PC-3 (cell line): ENCODE measurements around the gene GRB10. TPM values are rescaled to one million over a fixed set of nuclear protein-coding genes. Genes with fewer than 3 reads are reported as not detected.

Experiments
- ATAC-seq: fragments of 200-7000 bp; cut with Tn5 transposase; 2 replicates; pipeline ENCODE4 v1.9.1; 2020; ENCODE audit warnings: mild to moderate bottlenecking, moderate library complexity
- BruUV-seq: library from RNA; stranded (reverse); fragments of 400-500 nt; replicated peaks from 2 replicates; lab custom pipeline; 2021; lab: Mats Ljungman, UMichigan
- CTCF ChIA-PET: fragments of 300-600 bp; sonication (Branson Sonifier 250); formaldehyde crosslinking; loops from one replicate; lab custom pipeline; 2022; ENCODE audit warnings: antibody characterized with exemption; lab: Charles Lee
- POLR2A ChIA-PET: fragments of 300-600 bp; sonication (Branson Sonifier 250); formaldehyde crosslinking; loops from one replicate; lab custom pipeline; 2022; ENCODE audit warnings: antibody characterized with exemption; ENCODE audit not compliant: unreplicated experiment; lab: Charles Lee
- DNase-seq: peaks from one replicate; pipeline ENCODE4 v3.0.0-alpha.2; 2015
- H2AFZ ChIP-seq: fragments of 300-600 bp; sonication (generic); 2 replicates; pipeline ENCODE4 v1.6.0; 2016; ENCODE audit warnings: antibody characterized with exemption, low read length
- H3F3A ChIP-seq: fragments of 300-600 bp; sonication (generic); one replicate; pipeline ENCODE4 v1.6.0; 2017; ENCODE audit warnings: antibody characterized with exemption, low read length, control low read depth, mild to moderate bottlenecking; ENCODE audit not compliant: unreplicated experiment
- H3K27ac ChIP-seq: fragments of 300-600 bp; sonication (generic); 2 replicates; pipeline ENCODE4 v1.5.1; 2016; ENCODE audit warnings: mild to moderate bottlenecking, low read length
- H3K27me3 ChIP-seq: fragments of 300-600 bp; sonication (generic); 2 replicates; pipeline ENCODE4 v1.6.1; 2016; ENCODE audit warnings: low read length, mixed read lengths
- H3K36me3 ChIP-seq: fragments of 300-600 bp; sonication (generic); 2 replicates; pipeline ENCODE4 v1.6.1; 2016; ENCODE audit warnings: low read depth, mixed run types, low read length, mixed read lengths
- H3K4me1 ChIP-seq: fragments of 300-600 bp; sonication (generic); 2 replicates; pipeline ENCODE4 v1.5.1; 2016; ENCODE audit warnings: low read length; ENCODE audit not compliant: insufficient read depth
- H3K4me2 ChIP-seq: fragments of 300-600 bp; sonication (generic); 2 replicates; pipeline ENCODE4 v1.6.0; 2016; ENCODE audit warnings: low read length
- H3K4me3 ChIP-seq: fragments of 300-600 bp; sonication (generic); 2 replicates; pipeline ENCODE4 v1.5.1; 2016; ENCODE audit warnings: mild to moderate bottlenecking, low read length, mixed read lengths
- H3K79me2 ChIP-seq: fragments of 300-600 bp; sonication (generic); 2 replicates; pipeline ENCODE4 v1.6.1; 2017; ENCODE audit warnings: low read length, mixed read lengths
- H3K9ac ChIP-seq: fragments of 300-600 bp; sonication (generic); 2 replicates; pipeline ENCODE4 v1.6.0; 2016; ENCODE audit warnings: mild to moderate bottlenecking, low read length
- H3K9me2 ChIP-seq: fragments of 300-600 bp; sonication (generic); replicated peaks from 2 replicates; pipeline ENCODE4 v1.6.1; 2016; ENCODE audit warnings: mixed run types, low read length, mixed read lengths
- H3K9me3 ChIP-seq: fragments of 300-600 bp; sonication (generic); 2 replicates; pipeline ENCODE4 v1.6.1; 2016; ENCODE audit warnings: low read length, mixed read lengths
- H4K20me1 ChIP-seq: fragments of 300-600 bp; sonication (generic); 2 replicates; pipeline ENCODE4 v1.6.1; 2016; ENCODE audit warnings: low read length, mixed read lengths
- CTCF ChIP-seq: fragments of 300-600 bp; sonication (generic); conservative IDR thresholded peaks from 2 replicates; pipeline ENCODE4 v1.5.1; 2017; ENCODE audit warnings: antibody characterized with exemption, low read depth, mild to moderate bottlenecking, low read length
- EZH2 ChIP-seq: fragments of 300-600 bp; sonication (generic); IDR thresholded peaks from one replicate; pipeline ENCODE4 v1.6.1; 2017; ENCODE audit warnings: antibody characterized with exemption, mild to moderate bottlenecking, low read length; ENCODE audit not compliant: unreplicated experiment
- EZH2phosphoT487 ChIP-seq: fragments of 300-600 bp; sonication (generic); IDR thresholded peaks from 2 replicates; pipeline ENCODE4 v1.6.1; 2018; ENCODE audit warnings: mild to moderate bottlenecking, antibody characterized with exemption, low read length, borderline replicate concordance
- intact Hi-C: fragments of 100-400 bp; cut with micrococcal nuclease; formaldehyde crosslinking; loops from 2 replicates; pipeline ENCODE4 v1.9.0; 2023
- total RNA-seq: library from RNA; depleted of rRNA; stranded (reverse); fragments of >200 nt; gene quantifications from 2 replicates; pipeline ENCODE4 v1.2.3, GENCODE V29; 2014

GRB10 gene
- total RNA-seq, 1 experiment from 2014 or later = 61.3 TPM

DNA sequence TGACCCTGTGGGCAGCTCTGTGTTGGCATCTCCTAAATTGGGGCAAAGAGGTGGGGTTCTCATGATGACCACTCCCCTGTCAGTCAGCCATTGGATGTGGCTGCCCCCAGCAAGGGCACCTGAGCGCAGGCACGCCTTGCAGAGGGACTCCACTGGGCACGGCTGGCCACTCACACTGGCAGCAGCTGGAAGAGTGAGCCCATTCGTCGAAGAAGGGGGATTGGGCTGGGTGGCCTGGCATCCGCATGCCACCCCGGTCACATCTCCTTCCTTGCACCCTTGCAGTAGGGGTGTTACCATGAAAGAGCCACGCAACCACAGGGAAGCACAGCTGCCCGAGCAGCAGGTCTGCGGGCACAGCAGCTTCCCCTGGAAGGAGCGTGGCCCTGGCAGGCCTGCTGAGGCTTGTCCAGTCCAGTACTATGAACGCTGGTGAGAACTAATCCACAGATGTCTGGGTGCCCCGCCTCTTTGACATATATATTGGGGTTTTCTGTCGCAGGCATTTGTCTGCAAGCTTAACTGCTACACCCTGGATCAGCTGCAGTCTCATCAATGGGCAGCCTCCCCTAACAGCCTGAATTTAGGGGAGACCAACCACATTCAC lies 25.7 kb upstream of the GRB10 start:
- intact Hi-C loops = no loop called here
- Histone ChIP-seq H3F3A (no peaks in the 10 kb centered on the region), H3K27ac (no peak overlapping the region), H2AFZ (no peak overlapping the region), H3K9me2 (no peaks in the 10 kb centered on the region), H3K9me3 (no peaks in the 10 kb centered on the region), H3K79me2 (no peaks in the 10 kb centered on the region), H3K4me2 (no peak overlapping the region), H4K20me1 (no peaks in the 10 kb centered on the region), H3K36me3 (no peaks in the 10 kb centered on the region), H3K4me1 (peaks cover 23% of the 10 kb centered on the region), H3K27me3 (no peaks in the 10 kb centered on the region), H3K9ac (no peak overlapping the region), H3K4me3 (no peak overlapping the region)
- ChIA-PET POLR2A (no interaction called here), CTCF (no interaction called here)
- TF ChIP-seq EZH2phosphoT487 (no peak), CTCF (no peak), EZH2 (no peak)
- DNase-seq (no peak), ATAC-seq (no peak)
- BruUV-seq = no TSS peak

DNA sequence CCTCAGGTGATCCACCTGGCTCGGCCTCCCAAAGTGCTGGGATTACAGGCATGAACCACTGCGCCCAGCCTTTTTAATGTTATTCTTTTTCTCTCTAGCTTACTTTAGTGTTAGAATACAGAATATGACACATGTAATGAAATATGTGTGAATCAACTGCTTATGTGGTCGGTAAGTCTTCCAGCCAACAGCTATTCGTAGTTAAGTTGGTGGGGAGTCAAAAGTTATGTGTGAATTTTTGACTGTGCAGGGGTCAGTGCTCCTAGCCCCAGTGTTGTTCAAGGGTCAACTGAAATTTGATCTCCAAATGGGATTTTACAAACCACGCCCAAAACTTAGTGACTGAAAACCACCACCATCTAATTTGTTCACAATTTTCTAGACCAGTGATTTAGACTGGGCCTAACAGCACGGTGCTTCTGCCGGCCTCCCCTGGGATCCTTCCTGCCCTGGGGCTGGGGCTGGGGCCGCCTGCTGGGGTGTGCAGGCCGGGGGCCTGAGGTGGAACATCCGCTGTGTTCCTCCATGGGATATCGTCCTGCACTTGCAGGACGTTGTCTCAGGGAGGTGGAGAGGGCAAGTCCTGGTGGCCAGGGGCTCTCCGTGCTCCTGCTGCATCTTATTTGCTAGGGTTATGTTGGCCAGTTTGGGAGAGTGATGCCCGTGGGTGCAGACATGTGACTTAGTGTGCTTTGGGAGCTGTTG lies 24.5 kb upstream of the GRB10 start:
- no peak overlapping the region for H3K9ac ChIP-seq
- H3F3A ChIP-seq = no peaks in the 10 kb centered on the region
- no peaks in the 10 kb centered on the region for H3K9me2 ChIP-seq
- H3K9me3 ChIP-seq = no peaks in the 10 kb centered on the region
- H3K79me2 ChIP-seq = no peaks in the 10 kb centered on the region
- H3K4me3 ChIP-seq = no peak overlapping the region
- no peaks in the 10 kb centered on the region for H3K27me3 ChIP-seq
- no peak for TF ChIP-seq EZH2
- TF ChIP-seq EZH2phosphoT487 = no peak
- no peak for TF ChIP-seq CTCF
- H3K4me1 ChIP-seq = peaks cover 19% of the 10 kb centered on the region
- ChIA-PET CTCF (no interaction called here), POLR2A (interaction anchor here (0.6 kb wide), 1 partner anchor 16 kb away, joined by 3 read pairs; no protein-coding TSS in a partner anchor)
- no peak overlapping the region for H2AFZ ChIP-seq
- intact Hi-C loops = no loop called here
- no peak overlapping the region for H3K4me2 ChIP-seq
- peak; percentile 28 for DNase-seq
- BruUV-seq = no TSS peak
- ATAC-seq = no peak
- no peaks in the 10 kb centered on the region for H4K20me1 ChIP-seq
- no peaks in the 10 kb centered on the region for H3K36me3 ChIP-seq
- no peak overlapping the region for H3K27ac ChIP-seq

GRCh38 chr7:50806143-50806542 lies 23.4 kb upstream of the GRB10 start:
- CTCF ChIA-PET = no interaction called here
- no peak overlapping the region for H3K27ac ChIP-seq
- H4K20me1 ChIP-seq = no peaks in the 10 kb centered on the region
- BruUV-seq = no TSS peak
- H3K79me2 ChIP-seq = no peaks in the 10 kb centered on the region
- intact Hi-C loops = no loop called here
- no peaks in the 10 kb centered on the region for H3K27me3 ChIP-seq
- DNase-seq = no peak
- H3F3A ChIP-seq = no peaks in the 10 kb centered on the region
- no peaks in the 10 kb centered on the region for H3K36me3 ChIP-seq
- H3K4me2 ChIP-seq = no peak overlapping the region
- ATAC-seq = no peak
- TF ChIP-seq EZH2 (no peak), EZH2phosphoT487 (no peak), CTCF (no peak)
- no peak overlapping the region for H2AFZ ChIP-seq
- no peak overlapping the region for H3K9ac ChIP-seq
- no peaks in the 10 kb centered on the region for H3K9me3 ChIP-seq
- peaks cover 16% of the 10 kb centered on the region for H3K4me1 ChIP-seq
- POLR2A ChIA-PET = no interaction called here
- H3K4me3 ChIP-seq = no peak overlapping the region
- no peaks in the 10 kb centered on the region for H3K9me2 ChIP-seq
